T-helper 2 cell treated with Interferon-gamma antibody and Interleukin-4, amounts not matched to agents 100 ng/mL and 5 ng/mL, for 36 hours (primary cell): ENCODE data around the gene TOM1L1. TPM values are rescaled to one million over a fixed set of nuclear protein-coding genes. Genes with fewer than 3 reads are reported as not detected.

Experiments used
- intact Hi-C: fragments of 100-400 bp; cut with micrococcal nuclease; formaldehyde crosslinking; loops from one replicate; pipeline ENCODE4 v1.15.1; 2023
- total RNA-seq: library from RNA; stranded (reverse); gene quantifications from 2 replicates; pipeline ENCODE4 v1.2.3, GENCODE V29; 2022

The TOM1L1 gene
- total RNA-seq, 1 donor from 2014 or later: 0.16 TPM

- intact Hi-C loops: no loop called here
Measured at GRCh38 chr17:54945671-54946070, 45.0 kb downstream of the TOM1L1 start.

GRCh38 chr17:54947396-54947795 is 46.7 kb downstream of the TOM1L1 start:
- intact Hi-C loops: no loop called here

- intact Hi-C loops: no loop called here
Measured at GRCh38 chr17:54948380-54948779, 47.7 kb downstream of the TOM1L1 start.

- intact Hi-C loops: no loop called here
Measured at GRCh38 chr17:54950116-54950515, 49.5 kb downstream of the TOM1L1 start.

GRCh38 chr17:54951286-54951685 is 50.6 kb downstream of the TOM1L1 start:
- intact Hi-C loops: no loop called here

- intact Hi-C loops: no loop called here
Measured at GRCh38 chr17:54956791-54957190, 56.1 kb downstream of the TOM1L1 start.

GRCh38 chr17:54967621-54968261 is 67.1 kb downstream of the TOM1L1 start:
- intact Hi-C loops: loop anchor here (1.0 to 10.0 kb wide), 6 partner anchors 65 to 785 kb away; partner anchors contain the start of genes HLF, PCTP and TOM1L1

- intact Hi-C loops: loop anchor here (1.0 to 10.0 kb wide), 6 partner anchors 66 to 784 kb away; partner anchors contain the start of genes HLF, PCTP and TOM1L1
Measured at GRCh38 chr17:54968262-54968987, 67.8 kb downstream of the TOM1L1 start, which contains the start of the genes COX11 and STXBP4. Gene COX11, minus strand, starts transcription at chr17:54968654. Its CDS starts 8 bp downstream, at chr17:54968646. Gene STXBP4, plus strand, starts transcription at chr17:54968765. Its CDS starts 17,455 bp downstream, at chr17:54986220.

GRCh38 chr17:54968988-54969332 is 68.3 kb downstream of the TOM1L1 start:
- intact Hi-C loops: loop anchor here (1.0 to 10.0 kb wide), 6 partner anchors 67 to 783 kb away; partner anchors contain the start of genes HLF, PCTP and TOM1L1

- intact Hi-C loops: loop anchor here (2.0 to 10.0 kb wide), 4 partner anchors 68 to 782 kb away; partner anchors contain the start of genes PCTP and TOM1L1
Measured at GRCh38 chr17:54969658-54970572, 69.3 kb downstream of the TOM1L1 start.

- intact Hi-C loops: no loop called here
Measured at GRCh38 chr17:54971147-54971546, 70.5 kb downstream of the TOM1L1 start.

- intact Hi-C loops: no loop called here
Measured at GRCh38 chr17:54971901-54972300, 71.2 kb downstream of the TOM1L1 start.

GRCh38 chr17:54972406-54973138 is 71.9 kb downstream of the TOM1L1 start:
- intact Hi-C loops: no loop called here

- intact Hi-C loops: no loop called here
Measured at GRCh38 chr17:54974759-54975158, 74.1 kb downstream of the TOM1L1 start.

GRCh38 chr17:54976316-54976715 is 75.7 kb downstream of the TOM1L1 start:
- intact Hi-C loops: no loop called here

GRCh38 chr17:54977744-54978143 is 77.1 kb downstream of the TOM1L1 start:
- intact Hi-C loops: no loop called here

GRCh38 chr17:54979657-54980056 is 79.0 kb downstream of the TOM1L1 start:
- intact Hi-C loops: no loop called here

GRCh38 chr17:54980375-54980774 is 79.7 kb downstream of the TOM1L1 start:
- intact Hi-C loops: no loop called here

- intact Hi-C loops: no loop called here
Measured at GRCh38 chr17:54982399-54982798, 81.7 kb downstream of the TOM1L1 start.

- intact Hi-C loops: no loop called here
Measured at GRCh38 chr17:54983260-54983659, 82.6 kb downstream of the TOM1L1 start.

- intact Hi-C loops: no loop called here
Measured at GRCh38 chr17:54985476-54985875, 84.8 kb downstream of the TOM1L1 start.
